ENCODE results near the gene RUNX2. TPM values are rescaled to one million over a fixed set of nuclear protein-coding genes. Genes with fewer than 3 reads are reported as not detected.
"Not testable (repeated sequence)": the region's sequence is repeated elsewhere in the genome, so short reads cannot be mapped to it uniquely, and the experiment has no call there.

RUNX2 gene
- 1 to 10 TPM; 2.7 to 7.3 (median 7.2) TPM for total RNA-seq

DNA sequence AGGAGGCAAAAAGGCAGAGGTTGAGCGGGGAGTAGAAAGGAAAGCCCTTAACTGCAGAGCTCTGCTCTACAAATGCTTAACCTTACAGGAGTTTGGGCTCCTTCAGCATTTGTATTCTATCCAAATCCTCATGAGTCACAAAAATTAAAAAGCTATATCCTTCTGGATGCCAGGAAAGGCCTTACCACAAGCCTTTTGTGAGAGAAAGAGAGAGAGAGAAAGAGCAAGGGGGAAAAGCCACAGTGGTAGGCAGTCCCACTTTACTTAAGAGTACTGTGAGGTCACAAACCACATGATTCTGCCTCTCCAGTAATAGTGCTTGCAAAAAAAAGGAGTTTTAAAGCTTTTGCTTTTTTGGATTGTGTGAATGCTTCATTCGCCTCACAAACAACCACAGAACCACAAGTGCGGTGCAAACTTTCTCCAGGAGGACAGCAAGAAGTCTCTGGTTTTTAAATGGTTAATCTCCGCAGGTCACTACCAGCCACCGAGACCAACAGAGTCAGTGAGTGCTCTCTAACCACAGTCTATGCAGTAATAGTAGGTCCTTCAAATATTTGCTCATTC is at the start of gene RUNX2:
TSS of gene RUNX2 (plus strand) at position 375 of the 567 bp plus-strand sequence. CDS start 397 bp downstream, outside the sequence.
- intact Hi-C loops (cut with DNase I; ENCODE audit: low total_unique reads): no loop called here
- Histone ChIP-seq H3K4me3 (peak within 1 kb of the TSS in 2 of 3 donors; percentile 26 to 28), H3K27ac (peak within 1 kb of the TSS; percentile 20 to 42)

DNA sequence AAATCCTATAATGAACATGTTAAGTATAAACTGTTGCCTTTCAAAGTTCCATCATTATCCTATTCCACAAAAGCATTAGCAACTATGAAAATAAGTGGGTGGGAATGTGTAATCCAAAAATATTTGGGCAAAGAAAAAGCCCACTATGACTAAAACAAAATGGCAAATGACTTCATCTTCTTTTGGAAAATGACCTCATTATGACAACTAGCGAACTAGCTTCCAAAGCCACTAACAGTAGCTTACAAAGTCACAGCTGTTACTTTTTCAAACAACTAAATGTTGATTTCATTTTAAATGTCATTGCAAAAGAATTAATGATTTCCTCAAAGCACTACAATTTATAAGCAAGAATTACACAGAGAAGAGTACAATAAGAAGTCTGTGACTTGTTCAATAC is 49.8 kb upstream of the RUNX2 start:
- Histone ChIP-seq H3K4me3 (no peak overlapping the region), H3K27me3 (no peaks in the 10 kb centered on the region), H3K4me1 (no peaks in the 10 kb centered on the region), H3K36me3 (no peaks in the 10 kb centered on the region), H3K27ac (no peak overlapping the region), H3K9me3 (peaks cover 0 to 4% of the 10 kb centered on the region in 2 donors)
- intact Hi-C loops (cut with DNase I; ENCODE audit: low total_unique reads): no loop called here
- no peak for DNase-seq (ENCODE audit: low spot score in 2 of 2)
- TF ChIP-seq, protein P1, sequence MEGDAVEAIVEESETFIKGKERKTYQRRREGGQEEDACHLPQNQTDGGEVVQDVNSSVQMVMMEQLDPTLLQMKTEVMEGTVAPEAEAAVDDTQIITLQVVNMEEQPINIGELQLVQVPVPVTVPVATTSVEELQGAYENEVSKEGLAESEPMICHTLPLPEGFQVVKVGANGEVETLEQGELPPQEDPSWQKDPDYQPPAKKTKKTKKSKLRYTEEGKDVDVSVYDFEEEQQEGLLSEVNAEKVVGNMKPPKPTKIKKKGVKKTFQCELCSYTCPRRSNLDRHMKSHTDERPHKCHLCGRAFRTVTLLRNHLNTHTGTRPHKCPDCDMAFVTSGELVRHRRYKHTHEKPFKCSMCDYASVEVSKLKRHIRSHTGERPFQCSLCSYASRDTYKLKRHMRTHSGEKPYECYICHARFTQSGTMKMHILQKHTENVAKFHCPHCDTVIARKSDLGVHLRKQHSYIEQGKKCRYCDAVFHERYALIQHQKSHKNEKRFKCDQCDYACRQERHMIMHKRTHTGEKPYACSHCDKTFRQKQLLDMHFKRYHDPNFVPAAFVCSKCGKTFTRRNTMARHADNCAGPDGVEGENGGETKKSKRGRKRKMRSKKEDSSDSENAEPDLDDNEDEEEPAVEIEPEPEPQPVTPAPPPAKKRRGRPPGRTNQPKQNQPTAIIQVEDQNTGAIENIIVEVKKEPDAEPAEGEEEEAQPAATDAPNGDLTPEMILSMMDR (IDR thresholded peaks at IDR 0.05): no peak
- no peak for TF ChIP-seq POLR2AphosphoS5 (IDR thresholded peaks at IDR 0.05)
- no peak for TF ChIP-seq POLR2A (IDR thresholded peaks at IDR 0.05)

More for the DNA sequence above, at the start of gene RUNX2:
- no peaks in the 10 kb centered on the region for H3K9me3 ChIP-seq
- H3K4me1 ChIP-seq: no peaks in the 10 kb centered on the region
- H3K27me3 ChIP-seq: no peaks in the 10 kb centered on the region
- TF ChIP-seq POLR2A (IDR thresholded peaks at IDR 0.05): no peak
- DNase-seq (ENCODE audit: low spot score in 2 of 2): no peak
- H3K36me3 ChIP-seq: no peaks in the 10 kb centered on the region

DNA sequence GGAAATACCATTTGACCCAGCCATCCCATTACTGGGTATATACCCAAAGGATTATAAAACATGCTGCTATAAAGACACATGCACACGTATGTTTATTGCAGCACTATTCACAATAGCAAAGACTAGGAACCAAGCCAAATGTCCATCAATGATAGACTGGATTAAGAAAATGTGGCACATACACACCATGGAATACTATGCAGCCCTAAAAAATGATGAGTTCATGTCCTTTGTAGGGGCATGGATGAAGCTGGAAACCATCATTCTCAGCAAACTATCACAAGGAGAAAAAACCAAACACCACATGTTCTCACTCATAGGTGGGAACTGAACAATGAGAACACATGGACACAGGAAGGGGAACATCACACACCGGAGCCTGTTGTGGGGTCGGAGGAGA is 41.4 kb upstream of the RUNX2 start:
- H3K36me3 ChIP-seq; H3K27me3 ChIP-seq; H3K9me3 ChIP-seq; H3K4me3 ChIP-seq; intact Hi-C loops (cut with DNase I; ENCODE audit: low total_unique reads); H3K4me1 ChIP-seq; DNase-seq (ENCODE audit: low spot score in 2 of 2); H3K27ac ChIP-seq: not testable (repeated sequence)

DNA sequence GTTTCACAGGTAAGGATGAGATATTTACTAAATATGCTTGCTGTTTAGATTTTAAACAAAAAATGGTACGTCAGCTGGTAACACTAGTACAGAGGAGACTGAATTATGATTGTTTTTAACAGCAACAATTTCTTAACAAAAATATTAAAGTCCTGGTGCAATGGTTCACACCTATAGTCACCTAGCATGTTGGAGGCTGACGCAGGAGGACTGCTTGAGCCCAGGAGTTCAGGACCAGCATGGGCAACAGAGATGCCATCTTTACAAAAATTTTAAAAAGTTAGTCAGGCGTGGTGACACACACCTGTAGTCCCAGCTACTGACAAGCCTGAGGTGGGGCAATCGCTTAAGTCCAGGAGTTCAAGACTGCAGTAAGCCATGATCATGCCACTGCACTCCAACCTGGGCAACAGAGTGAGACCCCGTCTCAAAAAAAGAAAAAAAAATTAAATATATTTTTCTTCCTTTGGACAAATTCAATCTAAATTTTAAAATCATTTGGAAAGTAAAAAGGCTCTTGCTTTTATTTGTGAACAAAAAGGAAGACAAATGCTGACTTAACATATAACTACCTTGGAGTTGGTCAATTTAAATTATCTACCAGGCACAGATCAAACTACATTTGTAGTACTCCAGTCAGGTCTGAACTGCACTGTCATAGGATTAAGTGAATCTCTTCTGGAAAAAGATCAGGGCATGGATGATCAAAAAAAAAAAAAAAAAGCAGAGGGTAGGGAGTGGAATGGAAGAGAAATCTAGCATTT is 38.2 kb upstream of the RUNX2 start:
- peaks cover 0 to 3% of the 10 kb centered on the region in 2 donors for H3K9me3 ChIP-seq
- no peak overlapping the region for H3K4me3 ChIP-seq
- DNase-seq (ENCODE audit: low spot score in 2 of 2): no peak
- no peak overlapping the region for H3K27ac ChIP-seq
- H3K36me3 ChIP-seq: no peaks in the 10 kb centered on the region
- H3K27me3 ChIP-seq: no peaks in the 10 kb centered on the region
- no peaks in the 10 kb centered on the region for H3K4me1 ChIP-seq
- TF ChIP-seq, protein P1 (IDR thresholded peaks at IDR 0.05): no peak
- no peak for TF ChIP-seq POLR2A (IDR thresholded peaks at IDR 0.05)
- no peak for TF ChIP-seq POLR2AphosphoS5 (IDR thresholded peaks at IDR 0.05)
- intact Hi-C loops (cut with DNase I; ENCODE audit: low total_unique reads): no loop called here

DNA sequence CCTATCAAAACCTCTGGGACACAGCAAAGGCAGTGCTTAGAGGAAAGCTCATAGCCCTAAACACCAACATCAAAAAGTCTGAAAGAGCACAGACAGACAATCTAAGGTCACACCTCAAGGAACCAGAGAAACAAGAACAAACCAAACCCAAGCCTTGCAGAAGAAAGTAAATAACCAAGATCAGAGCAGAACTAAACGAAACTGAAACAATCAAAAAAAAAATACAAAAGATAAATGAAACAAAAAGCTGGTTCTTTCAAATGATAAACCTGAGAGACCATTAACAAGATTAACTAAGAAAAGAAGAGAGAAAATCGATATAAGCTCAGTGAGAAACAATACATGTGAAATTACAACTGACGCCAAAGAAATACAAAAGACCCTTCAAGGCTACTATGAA is 34.8 kb upstream of the RUNX2 start:
- no peak overlapping the region for H3K27ac ChIP-seq
- intact Hi-C loops (cut with DNase I; ENCODE audit: low total_unique reads): no loop called here
- H3K9me3 ChIP-seq: peaks cover 0 to 5% of the 10 kb centered on the region in 2 donors
- no peak overlapping the region for H3K4me3 ChIP-seq
- no peaks in the 10 kb centered on the region for H3K27me3 ChIP-seq
- TF ChIP-seq, protein P1 (IDR thresholded peaks at IDR 0.05): no peak
- no peak for TF ChIP-seq POLR2A (IDR thresholded peaks at IDR 0.05)
- no peak for TF ChIP-seq POLR2AphosphoS5 (IDR thresholded peaks at IDR 0.05)
- no peaks in the 10 kb centered on the region for H3K36me3 ChIP-seq
- H3K4me1 ChIP-seq: no peaks in the 10 kb centered on the region
- DNase-seq (ENCODE audit: low spot score in 2 of 2): no peak

DNA sequence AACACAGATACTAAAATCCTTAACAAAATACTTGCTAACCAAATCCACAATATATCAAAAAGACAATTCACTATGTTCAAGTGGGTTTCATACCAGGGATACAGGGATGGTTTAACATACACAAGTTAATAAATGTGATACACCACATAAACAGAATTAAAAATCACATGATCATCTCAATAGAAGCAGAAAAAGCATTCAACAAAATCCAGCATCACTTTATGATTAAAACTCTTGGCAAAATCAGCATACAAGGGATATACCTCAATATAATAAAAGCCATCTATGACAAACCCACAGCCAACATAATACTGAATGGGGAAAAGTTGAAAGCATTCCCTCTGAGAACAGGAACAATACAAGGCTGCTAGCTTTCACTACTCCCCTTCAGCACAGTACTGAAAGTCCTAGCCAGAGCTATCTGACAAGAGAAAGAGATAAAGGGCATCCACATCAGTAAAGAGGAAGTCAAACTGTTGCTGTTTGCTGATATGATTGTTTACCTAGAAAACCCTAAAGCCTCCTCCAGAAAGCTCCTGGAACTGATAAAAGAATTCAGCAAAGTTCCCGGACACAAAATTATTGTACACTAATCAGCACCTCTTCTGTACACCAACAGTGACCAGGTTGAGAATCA is 33.9 kb upstream of the RUNX2 start:
- intact Hi-C loops (cut with DNase I; ENCODE audit: low total_unique reads); H3K36me3 ChIP-seq; H3K27ac ChIP-seq; H3K27me3 ChIP-seq; H3K9me3 ChIP-seq; DNase-seq (ENCODE audit: low spot score in 2 of 2); H3K4me3 ChIP-seq; H3K4me1 ChIP-seq: not testable (repeated sequence)

All from breast epithelium (tissue), 4 donors.